GM19328 (cell line): ENCODE data around the gene AUTS2.

Source experiments
- ATAC-seq: cut with Tn5 transposase; IDR thresholded peaks from one replicate; pipeline ENCODE4 v1.9.1; 2021; ENCODE audit warnings: mild to moderate bottlenecking, moderate library complexity; ENCODE audit not compliant: unreplicated experiment

The AUTS2 gene

DNA sequence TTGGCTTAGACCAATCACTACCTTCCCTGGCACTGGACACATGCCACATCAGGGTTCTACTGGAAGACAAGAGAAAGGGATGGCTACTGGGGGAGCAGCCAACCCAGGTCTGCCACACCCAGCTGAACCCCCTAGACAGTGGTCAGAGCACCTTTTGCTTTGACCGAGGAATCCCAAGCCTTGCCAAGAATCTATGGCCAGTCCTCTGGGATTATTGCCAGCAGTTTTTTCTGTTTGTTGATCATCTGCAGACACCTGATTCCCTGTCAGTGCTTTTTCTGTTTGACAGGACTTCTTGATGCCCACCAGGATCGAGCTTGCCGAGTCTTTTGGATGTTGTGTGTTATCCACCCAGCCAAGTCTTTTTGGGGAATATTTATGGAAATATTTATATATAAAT, 1057.4 kb downstream of the AUTS2 start:
- ATAC-seq = no peak

DNA sequence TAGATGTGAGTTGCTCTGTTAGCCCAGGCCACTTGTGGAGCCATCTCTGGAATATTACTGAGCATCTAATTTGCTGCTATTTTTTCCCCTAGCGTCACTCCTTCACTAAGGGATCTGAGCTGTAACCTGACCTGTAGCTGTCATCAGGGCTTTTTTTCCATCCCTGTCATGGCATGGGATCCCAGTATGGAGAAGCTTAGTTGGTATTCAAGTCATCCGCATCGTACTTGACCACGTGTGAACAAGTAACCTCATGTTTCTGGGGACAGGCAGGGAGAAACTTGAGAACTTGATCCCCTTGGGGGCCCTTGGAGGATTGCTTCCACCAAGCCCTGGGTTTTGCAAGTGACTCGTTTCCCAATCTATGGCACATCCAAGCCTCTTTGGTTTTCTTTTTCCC, 1059.3 kb downstream of the AUTS2 start:
- ATAC-seq = no peak

DNA sequence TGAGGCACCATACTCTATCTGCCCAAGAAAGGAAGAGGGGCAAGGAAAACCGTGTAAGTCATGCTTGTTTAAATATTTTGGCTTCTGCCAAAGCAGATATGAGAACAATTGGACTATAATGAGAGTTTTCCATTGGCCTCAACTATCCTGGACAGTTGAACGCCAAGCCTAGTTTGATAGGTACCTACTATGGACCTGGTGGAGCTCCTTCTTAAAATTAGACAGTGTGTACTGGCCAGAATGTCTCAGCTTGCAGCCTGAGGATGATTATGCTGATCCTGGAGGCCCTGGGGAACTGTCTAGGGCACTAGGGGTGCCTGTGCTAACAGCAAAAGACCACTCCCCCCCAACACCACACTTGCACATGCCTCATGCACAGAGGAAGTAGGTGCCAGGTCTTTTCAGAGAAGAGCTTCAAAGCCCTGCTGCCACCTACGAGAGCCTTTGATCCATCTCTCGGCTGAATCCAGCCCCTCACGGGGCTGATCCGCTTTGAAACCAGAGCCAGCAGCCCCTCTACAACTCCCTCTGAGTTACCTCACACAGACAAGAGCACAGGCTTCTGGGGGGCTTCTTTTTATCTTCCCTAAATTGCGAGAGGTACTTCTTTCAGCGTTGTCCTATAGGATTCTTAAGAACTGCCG, 1059.8 kb downstream of the AUTS2 start:
- no peak for ATAC-seq

DNA sequence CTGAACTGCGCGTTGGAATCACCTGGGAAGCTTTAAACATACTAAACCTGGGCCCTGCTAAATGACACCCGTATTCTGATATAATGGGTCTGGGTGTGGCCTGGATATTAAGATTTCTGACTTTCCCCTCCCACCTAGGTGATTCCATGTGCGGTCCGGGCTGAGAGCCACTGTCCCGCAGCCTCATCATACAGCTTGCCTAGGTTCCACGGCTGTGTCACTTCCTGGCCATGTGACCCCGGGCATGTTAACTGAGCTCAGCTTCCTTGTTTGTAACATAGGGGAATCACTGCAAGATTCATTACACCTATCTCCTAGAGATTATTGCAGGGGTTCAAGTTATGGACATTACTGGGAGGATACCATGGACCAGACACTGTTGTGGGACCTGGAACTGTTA, 1061.0 kb downstream of the AUTS2 start:
- no peak for ATAC-seq

DNA sequence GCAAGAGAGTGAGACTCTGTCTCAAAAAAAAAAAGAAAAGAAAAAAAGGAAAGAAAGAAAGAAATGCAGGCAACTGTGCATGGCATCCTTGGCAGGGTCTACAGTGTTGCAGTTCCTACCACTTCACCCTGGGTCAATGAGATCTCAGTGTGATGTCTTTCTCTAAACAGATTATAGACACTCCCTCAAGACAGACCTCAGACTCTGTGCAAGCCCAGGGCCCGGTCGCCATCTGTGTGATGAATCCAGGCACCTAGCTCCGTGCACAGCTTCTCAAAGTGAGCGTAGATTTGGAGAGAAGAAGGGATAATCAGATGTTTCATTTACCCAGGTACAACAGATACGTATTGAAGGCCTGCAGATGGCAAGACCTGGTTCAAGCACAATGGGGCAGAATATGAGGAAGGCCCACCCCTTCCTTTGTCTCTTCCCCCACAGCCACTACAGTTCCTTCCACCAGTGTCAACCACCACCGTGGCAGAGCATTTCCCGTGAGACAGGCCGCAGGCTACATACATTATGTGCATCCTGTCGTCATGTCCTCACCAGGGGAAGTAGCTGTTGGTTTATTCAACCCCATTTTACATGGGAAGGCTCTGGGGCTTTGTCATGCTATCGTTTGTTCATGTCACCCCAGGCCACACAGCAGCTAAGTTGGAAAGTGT, 1062.0 kb downstream of the AUTS2 start:
- ATAC-seq = no peak

DNA sequence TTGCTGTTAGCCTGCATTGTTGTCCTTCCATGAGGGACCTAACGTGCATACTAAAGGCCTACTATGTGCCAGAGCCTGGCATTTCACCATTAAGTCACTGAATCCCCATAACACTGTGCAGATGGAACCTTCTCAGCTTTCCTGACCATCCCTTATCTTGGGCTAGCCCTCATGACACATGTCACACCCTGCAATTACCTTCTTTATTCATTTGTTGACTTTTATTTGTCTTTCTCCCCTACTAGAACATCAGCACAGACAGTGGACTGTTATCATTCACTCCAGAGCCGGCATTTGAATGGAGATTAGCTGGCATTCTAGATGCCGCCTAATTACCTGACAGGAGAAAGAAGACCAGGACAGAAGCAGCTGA, 1062.5 kb downstream of the AUTS2 start:
- ATAC-seq = no peak

DNA sequence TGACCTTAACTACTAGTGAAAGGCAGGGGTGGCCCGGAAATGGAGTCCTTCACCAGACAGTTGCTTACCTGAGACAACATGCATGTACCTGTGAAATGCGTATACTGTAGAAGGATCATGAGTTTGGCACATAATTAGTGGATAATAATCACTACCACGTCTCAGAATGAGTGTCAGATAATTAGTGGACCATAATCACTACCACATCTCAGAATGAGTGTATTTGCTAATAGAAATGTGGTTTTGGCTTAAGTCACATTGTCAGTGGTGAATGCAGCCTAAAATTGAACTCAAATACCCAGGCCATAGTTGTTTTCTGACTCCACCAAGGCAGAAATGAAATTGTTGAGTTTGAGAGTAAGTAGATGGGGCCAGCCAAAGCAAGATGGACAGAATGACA, 1065.4 kb downstream of the AUTS2 start:
- no peak for ATAC-seq

DNA sequence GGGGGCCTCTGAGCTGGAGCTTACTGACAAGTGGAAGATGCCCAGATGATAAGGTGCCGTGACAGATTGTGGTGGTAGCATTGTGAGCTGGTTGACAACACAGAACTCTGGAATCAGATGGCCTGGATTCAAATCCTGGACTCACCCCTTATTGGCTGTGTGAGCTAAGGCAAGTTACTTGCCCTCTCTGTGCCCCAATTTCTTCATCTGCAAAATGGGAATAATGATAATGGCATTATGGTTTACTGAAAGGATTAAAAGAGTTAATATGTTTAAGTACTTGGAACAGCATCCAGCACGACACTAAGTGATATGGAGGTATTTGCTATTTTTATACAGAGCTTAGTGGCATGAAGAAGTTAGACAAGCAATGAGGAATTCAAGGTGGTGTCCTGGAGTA, 1067.7 kb downstream of the AUTS2 start:
- no peak for ATAC-seq

DNA sequence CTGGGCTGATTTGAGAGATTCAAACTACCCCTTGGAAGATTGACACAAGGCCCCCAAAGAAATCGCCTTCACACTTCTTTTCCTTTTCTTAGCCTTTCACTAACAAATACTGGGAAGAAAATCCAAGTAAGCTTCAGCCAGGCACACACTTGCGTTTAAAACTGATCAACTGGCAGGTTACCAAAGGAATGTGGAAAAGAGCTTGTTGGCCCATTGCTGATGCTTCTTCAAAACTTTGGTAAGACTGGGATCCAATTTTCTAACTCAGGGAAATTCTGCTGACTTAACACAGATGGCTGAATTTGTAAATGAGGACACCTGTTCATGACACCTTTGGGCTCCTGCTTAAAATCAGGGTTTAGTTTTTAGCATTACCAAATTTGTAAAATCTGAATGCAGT, 1069.1 kb downstream of the AUTS2 start:
- ATAC-seq = no peak

DNA sequence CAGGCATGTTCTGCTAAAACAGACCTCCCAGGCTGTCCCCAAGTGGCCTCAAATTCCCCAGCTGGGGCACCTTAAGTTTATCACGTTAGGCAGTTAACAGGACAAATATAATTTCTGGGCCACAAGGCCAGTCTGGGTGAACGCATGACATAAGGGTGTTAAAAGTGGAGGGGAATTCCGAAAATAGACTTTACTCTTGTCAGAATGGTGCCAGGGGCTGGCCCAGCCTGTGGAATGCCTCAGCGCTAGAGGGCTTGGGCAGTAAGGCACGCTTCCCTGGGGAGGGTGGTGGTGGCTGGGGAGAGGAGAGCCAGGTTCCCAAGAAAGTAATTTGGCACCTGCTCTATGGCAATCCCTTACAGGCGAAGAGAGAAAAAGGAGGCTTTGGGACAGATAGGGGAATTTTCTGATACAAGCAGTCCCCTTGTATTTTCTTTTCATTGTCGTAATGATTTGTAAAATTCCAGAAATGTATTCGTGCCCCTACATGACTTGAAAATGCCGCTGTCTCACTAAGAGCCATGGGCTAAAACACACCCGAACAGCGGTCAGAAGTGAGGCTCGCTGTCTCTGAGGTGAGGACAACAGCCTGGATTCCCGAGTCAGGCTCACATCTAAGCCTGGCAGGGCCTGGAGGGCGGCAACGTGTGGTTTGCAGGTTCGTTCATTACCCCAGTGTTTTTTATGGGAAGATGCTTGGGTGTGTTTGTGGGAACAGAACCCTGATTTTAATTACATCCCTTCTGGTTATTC, 1070.5 kb downstream of the AUTS2 start:
- ATAC-seq = no peak

DNA sequence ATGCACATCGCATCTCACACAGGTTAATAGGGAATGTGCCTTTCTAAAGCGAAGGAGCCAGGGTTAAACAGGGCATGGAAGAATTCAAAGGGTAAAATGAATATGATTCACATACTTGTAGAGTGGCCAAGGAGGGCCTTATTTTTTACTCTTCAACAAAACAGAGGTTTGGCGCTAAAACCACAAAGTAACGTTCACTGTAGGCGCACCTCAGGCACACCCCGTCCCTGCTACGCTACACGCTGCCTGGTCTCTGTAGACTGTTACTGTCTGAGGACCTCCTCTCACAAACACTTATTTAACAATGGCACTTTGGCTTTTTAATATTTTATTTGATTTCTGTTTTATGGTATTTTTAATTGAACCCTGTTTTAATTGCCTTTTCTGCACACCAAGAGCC, 1071.6 kb downstream of the AUTS2 start:
- no peak for ATAC-seq

DNA sequence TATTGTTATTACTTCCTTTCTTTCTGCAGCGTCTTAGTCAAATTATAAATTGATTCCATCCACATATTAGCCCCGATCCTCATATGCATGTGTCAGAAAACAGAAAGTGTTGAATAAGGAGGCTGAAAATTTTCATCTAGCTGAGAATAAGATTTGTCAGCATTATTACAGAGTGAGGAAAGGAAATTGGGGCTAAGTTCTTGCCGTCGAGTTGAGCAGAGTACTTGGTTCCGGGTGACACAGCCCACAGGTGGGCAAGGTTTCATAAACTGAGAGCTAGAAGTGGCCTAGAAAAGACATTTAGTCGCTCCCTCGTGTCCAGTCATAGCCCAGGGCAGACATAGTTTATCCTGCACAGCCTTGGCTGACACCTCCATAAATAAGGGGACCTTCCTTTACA, 1072.0 kb downstream of the AUTS2 start:
- ATAC-seq = no peak

DNA sequence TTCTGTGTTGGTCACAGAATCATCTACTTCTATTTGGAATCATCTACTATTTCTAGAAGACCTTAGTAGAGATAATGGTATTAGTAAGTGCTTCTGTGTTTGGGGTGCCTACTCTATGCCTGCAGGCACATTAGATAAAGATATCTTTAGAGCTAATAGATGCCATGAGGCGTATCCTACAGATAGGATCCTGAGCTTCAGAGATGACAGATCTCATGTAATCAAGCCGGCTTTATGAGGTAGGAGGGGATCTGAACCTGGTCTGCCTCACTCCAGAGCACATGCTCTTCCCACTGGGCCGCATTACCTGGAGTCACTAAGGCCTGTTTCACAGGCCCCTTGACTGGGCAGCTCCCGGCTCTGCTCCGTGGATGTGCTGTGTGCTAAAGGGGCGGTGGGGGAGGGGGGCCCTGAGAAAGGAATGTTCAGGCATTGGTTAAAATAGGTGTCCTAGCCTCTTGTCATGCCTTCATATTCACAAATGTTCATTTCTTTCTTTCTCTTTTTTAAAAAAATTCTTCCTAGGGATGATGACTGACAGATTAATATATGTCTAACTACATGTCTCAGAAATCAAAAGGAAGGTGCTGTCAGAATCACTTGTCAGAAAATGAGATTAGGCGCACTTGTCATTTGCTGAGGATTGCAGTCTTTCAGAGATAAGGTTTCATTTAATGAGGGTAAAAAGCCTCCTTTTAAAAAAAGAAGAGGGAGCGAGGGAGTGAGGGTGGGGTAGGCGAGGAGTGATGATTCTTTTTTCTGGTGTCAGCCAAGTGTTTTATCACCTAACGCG, 1075.7 kb downstream of the AUTS2 start:
- no peak for ATAC-seq

DNA sequence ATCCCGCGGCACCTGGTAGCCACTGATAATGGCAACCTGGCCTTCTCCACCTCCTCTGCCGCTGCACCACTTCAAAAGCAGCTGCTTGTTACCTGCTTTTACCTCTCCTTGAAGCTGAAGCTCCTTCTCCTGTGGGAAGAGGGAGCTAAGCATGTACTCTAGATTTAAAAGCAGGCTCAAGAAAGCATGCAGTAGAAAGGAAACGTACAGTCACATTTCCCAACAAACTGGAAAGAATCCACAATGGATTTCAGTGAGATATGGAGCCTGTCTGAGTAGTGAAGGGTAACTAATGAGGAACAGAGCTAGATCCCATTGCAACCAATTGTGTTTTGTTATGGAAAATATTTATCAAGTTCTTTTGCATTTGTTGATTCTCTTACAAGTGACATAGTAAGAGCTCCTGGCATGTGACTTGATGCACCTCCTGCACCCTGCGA, 1076.3 kb downstream of the AUTS2 start:
- ATAC-seq = no peak

DNA sequence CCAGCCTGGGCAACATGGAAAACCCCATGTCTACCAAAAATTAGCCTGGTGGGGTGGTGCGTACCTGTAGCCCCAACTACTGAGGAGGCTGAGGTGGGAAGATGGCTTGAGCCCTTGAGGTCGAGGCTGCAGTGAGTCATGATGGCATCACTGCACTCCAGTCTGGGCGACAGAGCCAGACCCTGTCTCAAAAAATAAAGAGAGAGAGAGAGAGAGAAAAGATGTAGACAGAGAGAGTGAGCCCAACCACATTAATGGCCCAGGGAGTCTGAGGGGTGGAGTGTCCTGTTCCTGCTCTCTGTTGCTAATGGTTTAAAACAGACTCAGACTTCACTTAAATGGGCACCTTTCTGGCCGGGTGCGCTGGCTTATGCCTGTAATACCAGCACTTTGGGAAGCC, 1078.0 kb downstream of the AUTS2 start:
- ATAC-seq = no peak

DNA sequence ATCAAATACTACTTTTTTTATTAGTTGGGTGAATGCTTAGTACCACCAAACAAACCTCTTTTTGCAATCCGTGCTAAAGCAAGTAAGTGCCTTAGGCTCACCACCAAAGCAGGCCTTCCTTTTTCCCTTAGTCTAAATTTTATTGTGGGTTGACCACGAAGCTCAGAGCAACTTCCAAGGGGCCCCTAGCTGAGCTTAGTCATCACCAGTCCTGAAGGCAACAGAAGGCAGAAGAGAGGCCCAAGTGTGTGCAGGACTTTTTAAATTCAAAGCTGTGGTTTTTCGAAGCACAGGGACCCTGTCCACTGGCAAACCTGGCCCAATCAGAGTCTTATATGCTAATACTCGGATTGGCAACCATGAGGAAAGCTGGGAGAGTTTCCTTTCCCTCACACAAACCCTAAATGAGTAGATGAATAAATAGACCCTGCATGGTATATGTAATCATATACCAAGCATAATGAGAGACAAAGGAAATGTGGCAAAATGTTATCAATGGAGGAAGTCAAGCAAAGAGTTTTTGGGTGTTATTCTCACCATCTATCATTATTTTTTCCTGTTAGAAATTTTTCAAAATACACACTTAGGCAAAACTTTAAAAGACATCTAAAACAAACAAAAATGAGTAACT, 1080.5 kb downstream of the AUTS2 start:
- no peak for ATAC-seq

DNA sequence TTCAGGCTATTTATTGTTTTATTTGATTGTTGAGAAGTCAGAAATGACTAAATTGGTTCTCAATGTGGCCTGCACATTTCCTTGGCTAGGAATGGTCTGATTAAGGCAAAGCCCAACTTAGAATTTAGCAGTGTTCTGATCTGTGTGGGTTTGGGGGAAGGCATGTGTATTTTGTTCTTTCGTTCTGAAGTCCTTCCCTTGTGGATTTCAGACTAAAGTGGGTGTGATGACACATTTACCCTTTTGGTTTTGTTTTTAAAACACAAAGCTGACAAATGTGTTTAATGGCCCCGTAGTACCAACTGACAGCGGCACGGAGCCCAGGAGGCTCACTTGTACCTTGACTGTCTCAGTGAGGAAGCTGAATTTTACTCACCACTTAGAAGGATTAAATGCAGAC, 1081.4 kb downstream of the AUTS2 start:
- ATAC-seq = no peak

DNA sequence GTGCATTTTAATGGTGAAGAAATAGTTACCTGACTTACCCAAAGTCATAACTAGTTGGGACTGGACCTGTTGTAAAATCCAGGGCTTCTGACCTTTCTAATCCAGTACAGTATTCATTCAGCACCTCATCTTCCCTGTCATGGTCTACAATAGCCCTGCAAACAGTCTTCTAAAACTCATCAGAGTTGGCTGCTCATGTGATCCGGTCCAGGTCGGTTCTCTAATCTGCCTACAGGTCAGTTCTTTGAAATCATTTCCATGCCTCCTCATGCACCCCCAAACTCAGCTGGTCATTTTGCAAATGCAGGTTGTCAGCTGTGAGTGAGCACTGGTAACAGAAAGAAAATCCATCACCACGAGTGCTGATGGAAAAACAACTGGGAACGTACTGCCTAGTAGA, 1082.0 kb downstream of the AUTS2 start:
- ATAC-seq = no peak

DNA sequence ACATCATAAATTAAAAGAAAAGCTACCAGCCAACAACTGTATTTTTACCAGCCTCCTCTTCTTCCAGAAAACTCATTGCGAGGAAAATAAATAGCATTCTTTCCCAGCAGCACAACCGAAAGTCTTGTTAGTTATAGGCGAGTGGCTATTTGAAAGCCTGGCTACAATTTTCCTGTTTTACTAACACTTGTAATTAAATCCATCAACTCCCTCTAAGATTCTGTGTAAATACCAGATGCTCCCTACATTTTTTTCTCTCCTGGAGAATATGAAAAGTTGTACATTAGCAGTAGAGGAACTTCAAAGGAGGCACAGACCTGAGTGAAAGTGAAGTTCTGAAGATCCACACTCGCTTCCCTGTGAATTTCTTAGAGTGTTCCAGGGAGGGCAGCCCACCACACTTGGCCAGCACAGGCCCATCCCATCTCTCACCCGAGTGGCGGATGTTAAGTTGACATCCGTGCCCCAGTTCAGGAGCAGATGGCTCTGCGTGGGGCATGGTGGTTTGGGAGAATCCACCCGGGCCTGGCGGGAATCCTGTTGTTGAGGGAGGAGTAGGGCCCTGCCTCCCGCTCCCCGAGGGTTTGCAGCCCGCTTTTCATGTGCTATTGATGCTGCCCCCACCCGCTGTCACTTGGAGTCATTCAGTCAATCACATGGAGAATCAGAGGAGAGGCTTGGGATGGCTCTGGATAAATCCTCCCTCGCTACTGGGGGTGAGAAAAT, 1082.6 kb downstream of the AUTS2 start:
- no peak for ATAC-seq
